Tibial nerve (tissue), 4 donors: ENCODE results near the gene ENTPD3.

ENCODE experiments used
- EP300 ChIP-seq, 2 donors: sonication (generic); formaldehyde crosslinking; IDR thresholded peaks; one replicate each; pipeline ENCODE4 v1.6.1; 2017; ENCODE audit warnings: antibody characterized with exemption in 2 of 2, mild to moderate bottlenecking in 1 of 2
- POLR2A ChIP-seq, 2 donors: fragments of 450-650 bp; IDR thresholded peaks; one replicate each; pipeline ENCODE4 v1.6.1; 2017; ENCODE audit warnings: antibody characterized with exemption in 2 of 2, mild to moderate bottlenecking in 2 of 2, moderate library complexity in 2 of 2
- TF ChIP-seq, protein P1 (sequence below), 5 experiments: fragments of 200-600 bp in 3 of 5; fragments of 450-650 bp in 2 of 5; sonication (generic) in 3 of 5; IDR thresholded peaks; one replicate each; pipeline ENCODE4 v1.5.1; 2016 to 2019; ENCODE audit warnings: antibody characterized with exemption in 5 of 5, mild to moderate bottlenecking in 3 of 5, moderate library complexity in 2 of 5

DNA sequence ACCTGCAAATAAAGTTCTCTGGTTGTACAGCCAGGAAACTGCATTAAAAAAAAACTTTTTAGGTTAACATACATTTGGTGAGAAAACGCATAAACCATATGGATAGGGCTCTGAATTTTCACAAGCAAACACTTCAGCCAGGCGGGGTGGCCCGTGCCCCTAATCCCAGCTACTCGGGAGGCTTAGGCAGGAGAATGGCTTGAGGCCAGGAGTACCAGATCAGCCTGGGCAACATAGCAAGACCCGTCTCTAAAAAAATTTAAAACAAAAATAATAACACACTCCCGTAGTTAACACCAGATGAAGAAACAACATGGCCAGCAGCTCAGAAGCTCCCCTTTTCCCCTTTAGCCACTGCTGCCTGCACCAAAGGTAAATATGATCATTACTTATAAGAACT, 66.9 kb downstream of the ENTPD3 start:
- TF ChIP-seq EP300 (IDR thresholded peaks at IDR 0.05) (no peak), POLR2A (IDR thresholded peaks at IDR 0.05) (no peak)
- TF ChIP-seq, protein P1, sequence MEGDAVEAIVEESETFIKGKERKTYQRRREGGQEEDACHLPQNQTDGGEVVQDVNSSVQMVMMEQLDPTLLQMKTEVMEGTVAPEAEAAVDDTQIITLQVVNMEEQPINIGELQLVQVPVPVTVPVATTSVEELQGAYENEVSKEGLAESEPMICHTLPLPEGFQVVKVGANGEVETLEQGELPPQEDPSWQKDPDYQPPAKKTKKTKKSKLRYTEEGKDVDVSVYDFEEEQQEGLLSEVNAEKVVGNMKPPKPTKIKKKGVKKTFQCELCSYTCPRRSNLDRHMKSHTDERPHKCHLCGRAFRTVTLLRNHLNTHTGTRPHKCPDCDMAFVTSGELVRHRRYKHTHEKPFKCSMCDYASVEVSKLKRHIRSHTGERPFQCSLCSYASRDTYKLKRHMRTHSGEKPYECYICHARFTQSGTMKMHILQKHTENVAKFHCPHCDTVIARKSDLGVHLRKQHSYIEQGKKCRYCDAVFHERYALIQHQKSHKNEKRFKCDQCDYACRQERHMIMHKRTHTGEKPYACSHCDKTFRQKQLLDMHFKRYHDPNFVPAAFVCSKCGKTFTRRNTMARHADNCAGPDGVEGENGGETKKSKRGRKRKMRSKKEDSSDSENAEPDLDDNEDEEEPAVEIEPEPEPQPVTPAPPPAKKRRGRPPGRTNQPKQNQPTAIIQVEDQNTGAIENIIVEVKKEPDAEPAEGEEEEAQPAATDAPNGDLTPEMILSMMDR (IDR thresholded peaks at IDR 0.05) = no peak
